Fibroblast of lung (primary cell): ENCODE measurements around the gene WHRN. TPM values are rescaled to one million over a fixed set of nuclear protein-coding genes. Genes with fewer than 3 reads are reported as not detected.

Experiments used
- DNase-seq, 2 donors: peaks; one replicate each; pipeline versions ENCODE4 v3.0.0 to v3.0.0-alpha.2; 2010; ENCODE audit warnings: low read depth in 2 of 2
- H2AFZ ChIP-seq: 2 replicates; pipeline ENCODE4 v1.5.1; 2012; ENCODE audit warnings: low read length, control low read depth, inconsistent platforms
- H3K27ac ChIP-seq: 2 replicates; pipeline ENCODE4 v1.5.1; 2011; ENCODE audit warnings: low read length, control low read depth; ENCODE audit not compliant: insufficient read depth
- H3K27me3 ChIP-seq: 2 replicates; pipeline ENCODE4 v1.5.1; 2011; ENCODE audit warnings: mild to moderate bottlenecking, low read length; ENCODE audit not compliant: control insufficient read depth, insufficient read depth
- H3K36me3 ChIP-seq: 2 replicates; pipeline ENCODE4 v1.5.1; 2011; ENCODE audit warnings: low read length; ENCODE audit not compliant: control insufficient read depth, insufficient read depth
- H3K4me1 ChIP-seq: 2 replicates; pipeline ENCODE4 v1.5.1; 2011; ENCODE audit warnings: low read length; ENCODE audit not compliant: control insufficient read depth, insufficient read depth; ENCODE audit errors: extremely low read depth
- H3K4me2 ChIP-seq: 2 replicates; pipeline ENCODE4 v1.5.1; 2011; ENCODE audit warnings: low read length, control low read depth; ENCODE audit not compliant: insufficient read depth; ENCODE audit errors: extremely low read depth
- H3K4me3 ChIP-seq, 4 experiments: fragments of 200-600 bp in 1 of 4; sonication (generic) in 1 of 4; replicated peaks in 1 of 4; 2 replicates each; pipeline ENCODE4 v1.5.1; 2011 to 2016; ENCODE audit warnings: low read length in 4 of 4, low read depth in 3 of 4, mild to moderate bottlenecking in 3 of 4, control low read depth in 2 of 4, inconsistent platforms in 1 of 4, mixed read lengths in 1 of 4; ENCODE audit not compliant: insufficient read depth in 1 of 4; ENCODE audit errors: control extremely low read depth in 1 of 4
- H3K79me2 ChIP-seq: 2 replicates; pipeline ENCODE4 v1.5.1; 2012; ENCODE audit warnings: mild to moderate bottlenecking, low read length, inconsistent platforms; ENCODE audit not compliant: control insufficient read depth, insufficient read depth
- H3K9ac ChIP-seq: 2 replicates; pipeline ENCODE4 v1.5.1; 2011; ENCODE audit warnings: mild to moderate bottlenecking, low read length, control low read depth; ENCODE audit not compliant: insufficient read depth
- H3K9me3 ChIP-seq: 2 replicates; pipeline ENCODE4 v1.5.1; 2012; ENCODE audit warnings: low read depth, low read length; ENCODE audit not compliant: control insufficient read depth, insufficient read depth
- H4K20me1 ChIP-seq: 2 replicates; pipeline ENCODE4 v1.5.1; 2011; ENCODE audit warnings: low read length; ENCODE audit not compliant: control insufficient read depth, insufficient read depth; ENCODE audit errors: extremely low read depth
- EZH2 ChIP-seq: IDR thresholded peaks from 2 replicates; pipeline ENCODE4 v1.5.1; 2012; ENCODE audit warnings: low read length, control low read depth, mild to moderate bottlenecking; ENCODE audit errors: missing control alignments
- polyA plus RNA-seq, 2 donors: library from polyadenylated mRNA; depleted of rRNA in 1 of 2; stranded (reverse) in 1 of 2; unstranded in 1 of 2; fragments of >200 nt; gene quantifications; 2 replicates each; pipeline ENCODE4 v1.2.1, GENCODE V29; 2011 to 2012; ENCODE audit warnings: missing spikeins in 1 of 2
- total RNA-seq: library from RNA; depleted of rRNA; stranded (reverse); fragments of >200 nt; gene quantifications from 2 replicates; pipeline ENCODE4 v1.2.1, GENCODE V29; 2014
- TF ChIP-seq, protein P1 (sequence below), 2 donors: IDR thresholded peaks in 1 of 2; conservative IDR thresholded peaks in 1 of 2; 1 replicate in 1 of 2; 2 replicates in 1 of 2; pipeline ENCODE4 v1.5.1; 2011 to 2012; ENCODE audit warnings: low read length in 2 of 2, control low read depth in 1 of 2, inconsistent platforms in 1 of 2, low read depth in 1 of 2, mild to moderate bottlenecking in 1 of 2

Gene WHRN
- total and polyA plus RNA-seq, 2 donors (not counting 1 experiment from before 2014, with no cell fraction given), result 0.16 to 1.8 TPM

DNA sequence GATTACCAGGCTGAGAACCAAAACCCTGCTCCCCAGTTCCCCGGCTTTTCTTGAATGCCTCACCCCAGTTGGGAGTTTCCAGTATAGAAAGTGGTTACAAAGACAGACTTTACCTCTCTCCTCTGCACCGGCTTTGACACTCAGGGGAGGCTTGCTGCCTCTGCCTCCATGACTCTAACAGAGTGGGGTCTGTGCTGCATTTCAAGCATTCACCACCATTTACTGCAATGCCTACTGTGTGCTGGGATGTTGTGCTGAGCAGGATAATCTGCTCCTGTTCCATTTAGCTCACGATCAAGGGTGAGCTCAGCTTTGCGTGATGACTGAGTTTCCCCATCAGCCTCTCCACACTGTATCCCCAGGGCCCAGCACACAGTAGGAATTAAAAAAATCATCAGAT lies 77.6 kb downstream of the WHRN start:
- TF ChIP-seq, protein P1, sequence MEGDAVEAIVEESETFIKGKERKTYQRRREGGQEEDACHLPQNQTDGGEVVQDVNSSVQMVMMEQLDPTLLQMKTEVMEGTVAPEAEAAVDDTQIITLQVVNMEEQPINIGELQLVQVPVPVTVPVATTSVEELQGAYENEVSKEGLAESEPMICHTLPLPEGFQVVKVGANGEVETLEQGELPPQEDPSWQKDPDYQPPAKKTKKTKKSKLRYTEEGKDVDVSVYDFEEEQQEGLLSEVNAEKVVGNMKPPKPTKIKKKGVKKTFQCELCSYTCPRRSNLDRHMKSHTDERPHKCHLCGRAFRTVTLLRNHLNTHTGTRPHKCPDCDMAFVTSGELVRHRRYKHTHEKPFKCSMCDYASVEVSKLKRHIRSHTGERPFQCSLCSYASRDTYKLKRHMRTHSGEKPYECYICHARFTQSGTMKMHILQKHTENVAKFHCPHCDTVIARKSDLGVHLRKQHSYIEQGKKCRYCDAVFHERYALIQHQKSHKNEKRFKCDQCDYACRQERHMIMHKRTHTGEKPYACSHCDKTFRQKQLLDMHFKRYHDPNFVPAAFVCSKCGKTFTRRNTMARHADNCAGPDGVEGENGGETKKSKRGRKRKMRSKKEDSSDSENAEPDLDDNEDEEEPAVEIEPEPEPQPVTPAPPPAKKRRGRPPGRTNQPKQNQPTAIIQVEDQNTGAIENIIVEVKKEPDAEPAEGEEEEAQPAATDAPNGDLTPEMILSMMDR (conservative IDR thresholded peaks at IDR 0.05 in 1 of 2, IDR thresholded peaks at IDR 0.05 in 1 of 2; ENCODE audit: low read depth in 1 of 2, low read length in 2 of 2), result no peak
- TF ChIP-seq EZH2, result no peak
- no peak overlapping the region for H2AFZ ChIP-seq
- H3K36me3 ChIP-seq, result no peaks in the 10 kb centered on the region
- H4K20me1 ChIP-seq, result no peaks in the 10 kb centered on the region
- no peak overlapping the region for H3K4me3 ChIP-seq
- no peak overlapping the region for H3K27ac ChIP-seq
- H3K4me2 ChIP-seq, result no peak overlapping the region
- no peaks in the 10 kb centered on the region for H3K79me2 ChIP-seq
- DNase-seq, result no peak
- no peak overlapping the region for H3K9ac ChIP-seq
- no peaks in the 10 kb centered on the region for H3K4me1 ChIP-seq
- peaks cover 11% of the 10 kb centered on the region for H3K27me3 ChIP-seq
- no peaks in the 10 kb centered on the region for H3K9me3 ChIP-seq

DNA sequence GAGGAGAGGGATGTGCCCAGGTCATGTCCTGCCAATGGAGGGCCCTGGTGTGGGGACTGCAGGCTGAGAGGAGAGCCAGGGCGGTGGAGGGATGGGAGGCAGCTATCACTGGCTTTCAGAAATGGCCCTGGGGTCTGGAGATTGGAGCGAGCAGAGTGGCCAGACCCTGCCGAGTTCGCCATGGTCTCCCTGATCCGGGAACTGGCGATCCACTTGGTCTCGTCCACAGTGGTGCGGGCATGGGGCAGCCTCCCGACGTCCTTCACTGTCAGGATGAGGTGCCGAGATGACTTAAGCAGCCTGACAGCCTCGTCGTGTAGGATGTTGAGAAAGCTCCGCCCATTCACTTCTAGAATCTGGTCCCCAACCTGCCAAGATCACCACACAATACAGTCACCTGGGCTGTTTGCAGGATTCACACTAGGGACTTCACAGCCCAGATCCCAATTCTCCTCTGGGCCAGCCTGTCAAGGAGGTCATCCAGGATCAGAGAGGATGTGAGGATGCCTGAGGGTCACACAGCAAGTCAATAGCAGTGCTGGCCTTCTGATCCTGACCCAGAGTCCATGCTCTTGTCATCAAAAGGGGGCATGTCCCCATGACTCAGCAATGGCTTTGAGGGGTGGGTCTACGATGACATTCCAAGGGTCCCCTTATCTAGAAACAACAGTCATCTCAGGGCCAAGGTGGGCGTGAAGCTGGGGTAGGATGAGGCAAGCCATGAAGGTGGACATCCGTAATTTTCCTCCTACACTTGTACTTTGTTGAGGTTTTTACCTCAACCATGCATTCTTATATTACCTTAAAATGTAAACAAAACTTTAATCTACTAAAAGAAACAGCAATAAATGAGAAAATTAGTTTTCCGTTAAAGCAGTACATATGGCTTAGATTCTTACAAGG lies 79.0 kb downstream of the WHRN start:
- no peak overlapping the region for H3K9ac ChIP-seq
- no peaks in the 10 kb centered on the region for H3K9me3 ChIP-seq
- H3K27me3 ChIP-seq, result peaks cover 9% of the 10 kb centered on the region
- H3K27ac ChIP-seq, result no peak overlapping the region
- H3K4me1 ChIP-seq, result no peaks in the 10 kb centered on the region
- DNase-seq, result no peak
- H3K79me2 ChIP-seq, result no peaks in the 10 kb centered on the region
- no peak overlapping the region for H2AFZ ChIP-seq
- TF ChIP-seq, protein P1 (conservative IDR thresholded peaks at IDR 0.05 in 1 of 2, IDR thresholded peaks at IDR 0.05 in 1 of 2; ENCODE audit: low read depth in 1 of 2, low read length in 2 of 2), result no peak
- no peak for TF ChIP-seq EZH2
- H3K4me3 ChIP-seq, result no peak overlapping the region
- H3K4me2 ChIP-seq, result no peak overlapping the region
- no peaks in the 10 kb centered on the region for H4K20me1 ChIP-seq
- no peaks in the 10 kb centered on the region for H3K36me3 ChIP-seq

DNA sequence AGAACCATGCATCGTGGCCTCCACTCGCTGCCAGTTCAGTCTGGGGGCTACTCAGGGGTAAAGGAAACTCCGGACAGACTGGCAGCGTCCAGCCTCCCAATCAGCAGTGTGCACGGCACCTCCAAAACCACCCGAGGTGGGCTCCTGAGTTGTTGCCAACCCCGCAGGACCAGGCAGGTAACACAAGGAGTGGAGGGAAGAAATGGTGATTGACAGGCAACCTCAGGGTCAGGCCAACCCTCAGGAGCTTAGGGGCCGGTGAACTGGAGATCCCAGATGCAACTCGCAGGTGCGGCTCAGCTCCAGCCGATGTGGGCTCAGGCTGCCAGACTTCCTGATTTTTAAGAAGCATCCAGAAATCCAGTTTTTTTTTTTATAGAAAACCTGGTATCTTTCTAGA lies 80.1 kb downstream of the WHRN start:
- Histone ChIP-seq H3K9ac (no peak overlapping the region), H3K27me3 (peaks cover 6% of the 10 kb centered on the region)
- TF ChIP-seq, protein P1 (conservative IDR thresholded peaks at IDR 0.05 in 1 of 2, IDR thresholded peaks at IDR 0.05 in 1 of 2; ENCODE audit: low read depth in 1 of 2, low read length in 2 of 2), result no peak
- no peak for TF ChIP-seq EZH2

More for the DNA sequence above, 80.1 kb downstream of the WHRN start:
- Histone ChIP-seq H2AFZ (no peak overlapping the region), H3K4me2 (no peak overlapping the region), H4K20me1 (no peaks in the 10 kb centered on the region), H3K79me2 (no peaks in the 10 kb centered on the region), H3K27ac (no peak overlapping the region), H3K9me3 (no peaks in the 10 kb centered on the region), H3K4me1 (no peaks in the 10 kb centered on the region), H3K36me3 (no peaks in the 10 kb centered on the region), H3K4me3 (no peak overlapping the region)
- DNase-seq, result no peak
